ENCODE data around the gene OSER1.

Gene OSER1

DNA sequence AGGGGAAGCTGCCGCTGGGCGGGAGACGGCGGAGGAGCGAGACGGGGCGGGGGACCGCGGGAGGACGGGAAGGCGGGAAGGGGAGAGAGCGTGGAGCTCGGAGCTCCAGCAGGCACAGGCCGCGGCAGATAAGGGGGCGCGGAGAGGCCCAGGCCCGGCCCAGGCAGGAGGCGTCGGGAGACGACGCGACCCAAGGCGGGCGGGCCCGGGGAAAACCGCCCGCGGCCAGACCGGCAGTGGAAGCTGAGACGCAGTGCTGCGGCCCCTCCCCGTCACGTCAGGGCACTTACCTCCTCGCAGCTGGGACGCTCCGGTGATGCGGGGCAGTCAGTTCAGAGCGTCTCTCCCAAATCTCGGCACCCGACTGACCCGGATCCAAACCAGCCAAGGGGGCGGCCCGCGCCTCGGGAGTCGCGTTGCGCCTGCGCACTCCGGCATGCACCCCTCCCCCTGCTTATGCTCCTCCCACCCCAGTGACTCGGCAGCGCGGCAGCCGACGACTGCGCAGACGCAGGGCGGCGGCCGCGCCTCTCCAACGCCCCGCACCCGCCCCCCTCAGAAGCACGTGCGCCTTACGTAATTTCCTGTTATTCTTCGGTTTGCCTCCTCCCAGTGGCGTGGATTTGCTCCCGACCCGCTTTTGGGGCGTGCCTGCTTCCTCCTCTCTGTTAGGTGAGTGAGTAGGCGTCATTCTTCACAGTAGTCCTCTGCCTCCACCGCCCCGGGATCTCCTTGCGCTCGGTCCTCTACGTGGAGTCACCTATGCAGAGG is at the start of gene OSER1 (continued):
- TF ChIP-seq, protein P1, sequence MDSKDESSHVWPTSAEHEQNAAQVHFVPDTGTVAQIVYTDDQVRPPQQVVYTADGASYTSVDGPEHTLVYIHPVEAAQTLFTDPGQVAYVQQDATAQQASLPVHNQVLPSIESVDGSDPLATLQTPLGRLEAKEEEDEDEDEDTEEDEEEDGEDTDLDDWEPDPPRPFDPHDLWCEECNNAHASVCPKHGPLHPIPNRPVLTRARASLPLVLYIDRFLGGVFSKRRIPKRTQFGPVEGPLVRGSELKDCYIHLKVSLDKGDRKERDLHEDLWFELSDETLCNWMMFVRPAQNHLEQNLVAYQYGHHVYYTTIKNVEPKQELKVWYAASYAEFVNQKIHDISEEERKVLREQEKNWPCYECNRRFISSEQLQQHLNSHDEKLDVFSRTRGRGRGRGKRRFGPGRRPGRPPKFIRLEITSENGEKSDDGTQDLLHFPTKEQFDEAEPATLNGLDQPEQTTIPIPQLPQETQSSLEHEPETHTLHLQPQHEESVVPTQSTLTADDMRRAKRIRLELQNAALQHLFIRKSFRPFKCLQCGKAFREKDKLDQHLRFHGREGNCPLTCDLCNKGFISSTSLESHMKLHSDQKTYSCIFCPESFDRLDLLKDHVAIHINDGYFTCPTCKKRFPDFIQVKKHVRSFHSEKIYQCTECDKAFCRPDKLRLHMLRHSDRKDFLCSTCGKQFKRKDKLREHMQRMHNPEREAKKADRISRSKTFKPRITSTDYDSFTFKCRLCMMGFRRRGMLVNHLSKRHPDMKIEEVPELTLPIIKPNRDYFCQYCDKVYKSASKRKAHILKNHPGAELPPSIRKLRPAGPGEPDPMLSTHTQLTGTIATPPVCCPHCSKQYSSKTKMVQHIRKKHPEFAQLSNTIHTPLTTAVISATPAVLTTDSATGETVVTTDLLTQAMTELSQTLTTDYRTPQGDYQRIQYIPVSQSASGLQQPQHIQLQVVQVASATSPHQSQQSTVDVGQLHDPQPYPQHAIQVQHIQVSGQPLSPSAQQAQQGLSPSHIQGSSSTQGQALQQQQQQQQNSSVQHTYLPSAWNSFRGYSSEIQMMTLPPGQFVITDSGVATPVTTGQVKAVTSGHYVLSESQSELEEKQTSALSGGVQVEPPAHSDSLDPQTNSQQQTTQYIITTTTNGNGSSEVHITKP (tag by site-specific recombination; IDR thresholded peaks at IDR 0.05) = peak; percentile 59
- TF ChIP-seq ZNF266 (tag by site-specific recombination; IDR thresholded peaks at IDR 0.05; ENCODE audit: low read depth) (no peak), ZXDB (tag by site-specific recombination; IDR thresholded peaks at IDR 0.05) (peak; percentile 81), ZNF121 (tag by site-specific recombination; IDR thresholded peaks at IDR 0.05) (no peak), KLF9 (tag by site-specific recombination; IDR thresholded peaks at IDR 0.05; ENCODE audit: low read depth) (peak; percentile 97), SCRT2 (tag by site-specific recombination; IDR thresholded peaks at IDR 0.05) (no peak), ZFP69B (tag by site-specific recombination; IDR thresholded peaks at IDR 0.05) (0 out of 2 replicates have a peak, but pooled peaks have one; percentile 23), GLIS1 (tag by site-specific recombination; IDR thresholded peaks at IDR 0.05) (peak; percentile 48; the same call in 1 of the 2 replicates), ZNF610 (tag by site-specific recombination; IDR thresholded peaks at IDR 0.05; ENCODE audit: borderline replicate concordance) (0 out of 2 replicates have a peak, but pooled peaks have one; percentile 65), KLF10 (tag by site-specific recombination; IDR thresholded peaks at IDR 0.05) (peak; percentile 100), ZNF701 (tag by site-specific recombination; IDR thresholded peaks at IDR 0.05) (no peak), ZNF354C (tag by site-specific recombination; IDR thresholded peaks at IDR 0.05; ENCODE audit: borderline replicate concordance, low read depth) (no peak), ZNF791 (tag by site-specific recombination; IDR thresholded peaks at IDR 0.05) (no peak), ZNF433 (tag by site-specific recombination; IDR thresholded peaks at IDR 0.05; ENCODE audit: low read depth) (no peak), ZFP37 (tag by site-specific recombination; IDR thresholded peaks at IDR 0.05) (peak; percentile 64)
- TF ChIP-seq, protein P2, sequence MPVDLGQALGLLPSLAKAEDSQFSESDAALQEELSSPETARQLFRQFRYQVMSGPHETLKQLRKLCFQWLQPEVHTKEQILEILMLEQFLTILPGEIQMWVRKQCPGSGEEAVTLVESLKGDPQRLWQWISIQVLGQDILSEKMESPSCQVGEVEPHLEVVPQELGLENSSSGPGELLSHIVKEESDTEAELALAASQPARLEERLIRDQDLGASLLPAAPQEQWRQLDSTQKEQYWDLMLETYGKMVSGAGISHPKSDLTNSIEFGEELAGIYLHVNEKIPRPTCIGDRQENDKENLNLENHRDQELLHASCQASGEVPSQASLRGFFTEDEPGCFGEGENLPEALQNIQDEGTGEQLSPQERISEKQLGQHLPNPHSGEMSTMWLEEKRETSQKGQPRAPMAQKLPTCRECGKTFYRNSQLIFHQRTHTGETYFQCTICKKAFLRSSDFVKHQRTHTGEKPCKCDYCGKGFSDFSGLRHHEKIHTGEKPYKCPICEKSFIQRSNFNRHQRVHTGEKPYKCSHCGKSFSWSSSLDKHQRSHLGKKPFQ (tag by site-specific recombination; IDR thresholded peaks at IDR 0.05) = no peak
- TF ChIP-seq, protein P3, sequence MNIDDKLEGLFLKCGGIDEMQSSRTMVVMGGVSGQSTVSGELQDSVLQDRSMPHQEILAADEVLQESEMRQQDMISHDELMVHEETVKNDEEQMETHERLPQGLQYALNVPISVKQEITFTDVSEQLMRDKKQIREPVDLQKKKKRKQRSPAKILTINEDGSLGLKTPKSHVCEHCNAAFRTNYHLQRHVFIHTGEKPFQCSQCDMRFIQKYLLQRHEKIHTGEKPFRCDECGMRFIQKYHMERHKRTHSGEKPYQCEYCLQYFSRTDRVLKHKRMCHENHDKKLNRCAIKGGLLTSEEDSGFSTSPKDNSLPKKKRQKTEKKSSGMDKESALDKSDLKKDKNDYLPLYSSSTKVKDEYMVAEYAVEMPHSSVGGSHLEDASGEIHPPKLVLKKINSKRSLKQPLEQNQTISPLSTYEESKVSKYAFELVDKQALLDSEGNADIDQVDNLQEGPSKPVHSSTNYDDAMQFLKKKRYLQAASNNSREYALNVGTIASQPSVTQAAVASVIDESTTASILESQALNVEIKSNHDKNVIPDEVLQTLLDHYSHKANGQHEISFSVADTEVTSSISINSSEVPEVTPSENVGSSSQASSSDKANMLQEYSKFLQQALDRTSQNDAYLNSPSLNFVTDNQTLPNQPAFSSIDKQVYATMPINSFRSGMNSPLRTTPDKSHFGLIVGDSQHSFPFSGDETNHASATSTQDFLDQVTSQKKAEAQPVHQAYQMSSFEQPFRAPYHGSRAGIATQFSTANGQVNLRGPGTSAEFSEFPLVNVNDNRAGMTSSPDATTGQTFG (tag by site-specific recombination; IDR thresholded peaks at IDR 0.05; ENCODE audit: borderline replicate concordance) = no peak
- TF ChIP-seq, protein P4, sequence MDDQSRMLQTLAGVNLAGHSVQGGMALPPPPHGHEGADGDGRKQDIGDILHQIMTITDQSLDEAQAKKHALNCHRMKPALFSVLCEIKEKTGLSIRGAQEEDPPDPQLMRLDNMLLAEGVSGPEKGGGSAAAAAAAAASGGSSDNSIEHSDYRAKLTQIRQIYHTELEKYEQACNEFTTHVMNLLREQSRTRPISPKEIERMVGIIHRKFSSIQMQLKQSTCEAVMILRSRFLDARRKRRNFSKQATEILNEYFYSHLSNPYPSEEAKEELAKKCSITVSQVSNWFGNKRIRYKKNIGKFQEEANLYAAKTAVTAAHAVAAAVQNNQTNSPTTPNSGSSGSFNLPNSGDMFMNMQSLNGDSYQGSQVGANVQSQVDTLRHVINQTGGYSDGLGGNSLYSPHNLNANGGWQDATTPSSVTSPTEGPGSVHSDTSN (CRISPR knock-in tag; IDR thresholded peaks at IDR 0.05) = no peak
- TF ChIP-seq, protein P5, sequence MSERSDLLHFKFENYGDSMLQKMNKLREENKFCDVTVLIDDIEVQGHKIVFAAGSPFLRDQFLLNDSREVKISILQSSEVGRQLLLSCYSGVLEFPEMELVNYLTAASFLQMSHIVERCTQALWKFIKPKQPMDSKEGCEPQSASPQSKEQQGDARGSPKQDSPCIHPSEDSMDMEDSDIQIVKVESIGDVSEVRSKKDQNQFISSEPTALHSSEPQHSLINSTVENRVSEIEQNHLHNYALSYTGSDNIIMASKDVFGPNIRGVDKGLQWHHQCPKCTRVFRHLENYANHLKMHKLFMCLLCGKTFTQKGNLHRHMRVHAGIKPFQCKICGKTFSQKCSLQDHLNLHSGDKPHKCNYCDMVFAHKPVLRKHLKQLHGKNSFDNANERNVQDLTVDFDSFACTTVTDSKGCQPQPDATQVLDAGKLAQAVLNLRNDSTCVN (tag by site-specific recombination; optimal IDR thresholded peaks at IDR 0.05) = peak; percentile 82
- TF ChIP-seq, protein P6, sequence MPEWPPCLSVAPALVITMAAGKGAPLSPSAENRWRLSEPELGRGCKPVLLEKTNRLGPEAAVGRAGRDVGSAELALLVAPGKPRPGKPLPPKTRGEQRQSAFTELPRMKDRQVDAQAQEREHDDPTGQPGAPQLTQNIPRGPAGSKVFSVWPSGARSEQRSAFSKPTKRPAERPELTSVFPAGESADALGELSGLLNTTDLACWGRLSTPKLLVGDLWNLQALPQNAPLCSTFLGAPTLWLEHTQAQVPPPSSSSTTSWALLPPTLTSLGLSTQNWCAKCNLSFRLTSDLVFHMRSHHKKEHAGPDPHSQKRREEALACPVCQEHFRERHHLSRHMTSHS (tag by site-specific recombination; IDR thresholded peaks at IDR 0.05) = no peak
- TF ChIP-seq, protein P7, sequence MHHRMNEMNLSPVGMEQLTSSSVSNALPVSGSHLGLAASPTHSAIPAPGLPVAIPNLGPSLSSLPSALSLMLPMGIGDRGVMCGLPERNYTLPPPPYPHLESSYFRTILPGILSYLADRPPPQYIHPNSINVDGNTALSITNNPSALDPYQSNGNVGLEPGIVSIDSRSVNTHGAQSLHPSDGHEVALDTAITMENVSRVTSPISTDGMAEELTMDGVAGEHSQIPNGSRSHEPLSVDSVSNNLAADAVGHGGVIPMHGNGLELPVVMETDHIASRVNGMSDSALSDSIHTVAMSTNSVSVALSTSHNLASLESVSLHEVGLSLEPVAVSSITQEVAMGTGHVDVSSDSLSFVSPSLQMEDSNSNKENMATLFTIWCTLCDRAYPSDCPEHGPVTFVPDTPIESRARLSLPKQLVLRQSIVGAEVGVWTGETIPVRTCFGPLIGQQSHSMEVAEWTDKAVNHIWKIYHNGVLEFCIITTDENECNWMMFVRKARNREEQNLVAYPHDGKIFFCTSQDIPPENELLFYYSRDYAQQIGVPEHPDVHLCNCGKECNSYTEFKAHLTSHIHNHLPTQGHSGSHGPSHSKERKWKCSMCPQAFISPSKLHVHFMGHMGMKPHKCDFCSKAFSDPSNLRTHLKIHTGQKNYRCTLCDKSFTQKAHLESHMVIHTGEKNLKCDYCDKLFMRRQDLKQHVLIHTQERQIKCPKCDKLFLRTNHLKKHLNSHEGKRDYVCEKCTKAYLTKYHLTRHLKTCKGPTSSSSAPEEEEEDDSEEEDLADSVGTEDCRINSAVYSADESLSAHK (tag by site-specific recombination; IDR thresholded peaks at IDR 0.05) = no peak
- TF ChIP-seq, protein P8, sequence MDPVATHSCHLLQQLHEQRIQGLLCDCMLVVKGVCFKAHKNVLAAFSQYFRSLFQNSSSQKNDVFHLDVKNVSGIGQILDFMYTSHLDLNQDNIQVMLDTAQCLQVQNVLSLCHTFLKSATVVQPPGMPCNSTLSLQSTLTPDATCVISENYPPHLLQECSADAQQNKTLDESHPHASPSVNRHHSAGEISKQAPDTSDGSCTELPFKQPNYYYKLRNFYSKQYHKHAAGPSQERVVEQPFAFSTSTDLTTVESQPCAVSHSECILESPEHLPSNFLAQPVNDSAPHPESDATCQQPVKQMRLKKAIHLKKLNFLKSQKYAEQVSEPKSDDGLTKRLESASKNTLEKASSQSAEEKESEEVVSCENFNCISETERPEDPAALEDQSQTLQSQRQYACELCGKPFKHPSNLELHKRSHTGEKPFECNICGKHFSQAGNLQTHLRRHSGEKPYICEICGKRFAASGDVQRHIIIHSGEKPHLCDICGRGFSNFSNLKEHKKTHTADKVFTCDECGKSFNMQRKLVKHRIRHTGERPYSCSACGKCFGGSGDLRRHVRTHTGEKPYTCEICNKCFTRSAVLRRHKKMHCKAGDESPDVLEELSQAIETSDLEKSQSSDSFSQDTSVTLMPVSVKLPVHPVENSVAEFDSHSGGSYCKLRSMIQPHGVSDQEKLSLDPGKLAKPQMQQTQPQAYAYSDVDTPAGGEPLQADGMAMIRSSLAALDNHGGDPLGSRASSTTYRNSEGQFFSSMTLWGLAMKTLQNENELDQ (tag by site-specific recombination; IDR thresholded peaks at IDR 0.05; ENCODE audit: low read depth) = no peak

Data from HEK293 (cell line).